ENCODE measurements around the gene AP5B1.
"Not testable (repeated sequence)": the region's sequence is repeated elsewhere in the genome, so short reads cannot be mapped to it uniquely, and the experiment has no call there.

The AP5B1 gene

GRCh38 chr11:65762169-65762568 is 18.6 kb downstream of the AP5B1 start:
- DNase-seq = not testable (repeated sequence)

GRCh38 chr11:65745049-65745448 is 35.7 kb downstream of the AP5B1 start:
- no peak for DNase-seq

GRCh38 chr11:65744699-65745042 is 36.1 kb downstream of the AP5B1 start:
- no peak for DNase-seq

GRCh38 chr11:65744026-65744698 is 36.6 kb downstream of the AP5B1 start:
- no peak for DNase-seq

- DNase-seq = no peak
Observed at GRCh38 chr11:65743681-65744025, 37.1 kb downstream of the AP5B1 start.

GRCh38 chr11:65742353-65742752 is 38.4 kb downstream of the AP5B1 start:
- no peak for DNase-seq

GRCh38 chr11:65741185-65741584 is 39.6 kb downstream of the AP5B1 start:
- DNase-seq = no peak

GRCh38 chr11:65739022-65739421 is 41.8 kb downstream of the AP5B1 start:
- DNase-seq = no peak

- no peak for DNase-seq
Observed at GRCh38 chr11:65736810-65737209, 44.0 kb downstream of the AP5B1 start.

GRCh38 chr11:65735111-65735510 is 45.7 kb downstream of the AP5B1 start:
- DNase-seq = not testable (repeated sequence)

- no peak for DNase-seq
Observed at GRCh38 chr11:65730461-65730860, 50.3 kb downstream of the AP5B1 start.

- DNase-seq = no peak
Observed at GRCh38 chr11:65727865-65728264, 52.9 kb downstream of the AP5B1 start.

GRCh38 chr11:65726660-65727059 is 54.1 kb downstream of the AP5B1 start:
- DNase-seq = no peak

Measured in stimulated activated CD8-positive, alpha-beta memory T cell treated with anti-CD3 and anti-CD28 coated beads, Interleukin-4, amount 100 ng/mL, for 48 hours (primary cell).